A549 (cell line): Measurements from ENCODE around the gene TAF11L6. TPM values are rescaled to one million over a fixed set of nuclear protein-coding genes. Genes with fewer than 3 reads are reported as not detected.
"Not testable (repeated sequence)": the region's sequence is repeated elsewhere in the genome, so short reads cannot be mapped to it uniquely, and the experiment has no call there.

Experiments used
- ATAC-seq, 2 experiments: fragments of 200-7000 bp in 1 of 2; fragments of >200 bp in 1 of 2; cut with Nextera tagmentation in 1 of 2; cut with Tn5 transposase in 1 of 2; 3 replicates each; pipeline versions ENCODE4 v1.8.0 to v1.9.1; 2018 to 2020; ENCODE audit warnings: mild to moderate bottlenecking in 1 of 2, moderate library complexity in 1 of 2
- CTCF ChIA-PET: fragments of 300-600 bp; sonication (Branson Sonifier 250); formaldehyde crosslinking; extraction: SDS; loops from one replicate; lab custom pipeline; 2021; ENCODE audit warnings: antibody characterized with exemption, inconsistent platforms; lab: Yijun Ruan, JAX
- POLR2A ChIA-PET: fragments of 350-600 bp; formaldehyde crosslinking; extraction: SDS; loops from one replicate; lab custom pipeline; 2021; ENCODE audit warnings: antibody characterized with exemption, inconsistent platforms; lab: Yijun Ruan, JAX
- DNase-seq, 2 experiments: peaks; one replicate each; pipeline versions ENCODE4 v3.0.0 to v3.0.0-alpha.2; 2011 to 2016; ENCODE audit warnings: low read depth in 1 of 2, low spot score in 1 of 2
- FAIRE-seq: peaks from 2 replicates; lab custom pipeline; 2011; peaks lifted over from hg19 to GRCh38; lab: Jason Lieb, UNC
- H3K27ac ChIP-seq, 2 experiments: fragments of >200 bp; sonication (Bioruptor Twin); formaldehyde crosslinking; 3 replicates each; pipeline ENCODE4 v1.5.1; 2016 to 2017
- H3K4me1 ChIP-seq: fragments of >200 bp; sonication (Bioruptor Twin); formaldehyde crosslinking; 3 replicates; pipeline ENCODE4 v1.6.1; 2016
- H3K4me2 ChIP-seq: fragments of >200 bp; sonication (Bioruptor Twin); formaldehyde crosslinking; 3 replicates; pipeline ENCODE4 v1.6.1; 2016
- H3K4me3 ChIP-seq: fragments of >200 bp; sonication (Bioruptor Twin); formaldehyde crosslinking; 3 replicates; pipeline ENCODE4 v1.5.1; 2016
- H3K9me3 ChIP-seq: fragments of >200 bp; sonication (Bioruptor Twin); formaldehyde crosslinking; 3 replicates; pipeline ENCODE4 v1.6.1; 2016
- WGBS: methylation state at CpG from one replicate; pipeline ENCODE4 v1.1.6; 2017; ENCODE audit errors: missing lambda C conversion rate; 5-methylcytosine and 5-hydroxymethylcytosine counted together
- polyA plus RNA-seq, 4 experiments: library from polyadenylated mRNA; depleted of rRNA in 3 of 4; stranded (reverse); fragments of >200 nt; fragmentation: RNase III in 1 of 4; extraction: RNeasy Plus Mini Kit Qiagen cat#74134 plus additional on column Dnase treatment in 1 of 4; gene quantifications; 2 replicates in 3 of 4; 3 replicates in 1 of 4; pipeline ENCODE4 v1.2.3, GENCODE V29; 2011 to 2017
- small RNA-seq, 6 experiments: library from RNA; depleted of rRNA; stranded (forward); fragments of <200 nt; gene quantifications; one replicate each; pipeline ENCODE3, GENCODE V24; 2012

Gene TAF11L6
- polyA plus RNA-seq, 2 of the 4 experiments (the other 2 are of a cell fraction), result not detected

DNA sequence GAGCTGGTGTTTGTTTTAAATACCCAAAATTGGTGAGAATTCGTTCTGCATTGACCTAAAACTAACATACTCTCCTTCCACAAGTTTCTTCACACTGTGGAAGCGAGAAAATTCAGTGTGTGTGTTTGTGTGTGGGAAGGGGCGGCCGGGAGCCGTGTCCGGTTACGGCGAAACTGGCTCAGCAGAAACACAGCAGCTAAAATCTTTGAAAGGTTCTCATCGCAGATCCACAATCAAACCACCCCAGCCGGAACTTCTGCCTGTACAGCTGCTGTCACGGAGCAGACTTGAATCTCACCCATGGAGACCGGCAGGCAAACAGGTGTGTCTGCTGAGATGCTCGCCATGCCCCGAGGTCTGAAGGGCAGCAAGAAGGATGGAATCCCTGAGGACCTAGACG is 3.5 kb upstream of the TAF11L6 start, which contains the start of gene TAF11L5:
TAF11L5 (plus strand) TSS at position 301 of the 400 bp plus-strand sequence.
- DNase-seq, H3K4me1 ChIP-seq, H3K4me3 ChIP-seq, H3K9me3 ChIP-seq, FAIRE-seq, CTCF ChIA-PET, H3K27ac ChIP-seq, H3K4me2 ChIP-seq, POLR2A ChIA-PET, ATAC-seq: not testable (repeated sequence)
- no CpG with 5 or more reads among the region's 15 CpGs for WGBS

DNA sequence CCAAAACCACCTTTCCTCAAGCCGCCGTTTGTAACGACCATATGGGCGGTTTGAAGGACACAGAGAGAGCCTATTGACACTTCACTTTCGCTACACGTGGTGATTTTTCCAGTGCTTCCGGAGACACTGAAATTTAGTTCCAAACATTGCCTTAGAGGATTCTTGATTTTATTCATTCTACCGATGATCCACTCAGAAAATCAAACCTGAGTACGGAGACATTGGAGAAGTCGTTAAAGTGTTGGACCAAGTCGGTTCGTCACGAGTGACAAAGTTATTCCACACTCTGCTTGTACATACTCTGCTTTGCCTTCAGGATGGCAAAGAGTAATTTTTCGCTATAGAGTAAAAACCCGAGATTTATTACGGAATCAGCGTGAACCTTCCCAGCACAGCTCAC is 2.0 kb upstream of the TAF11L6 start:
- POLR2A ChIA-PET, H3K27ac ChIP-seq, CTCF ChIA-PET, H3K9me3 ChIP-seq, FAIRE-seq, H3K4me1 ChIP-seq, H3K4me2 ChIP-seq, H3K4me3 ChIP-seq, ATAC-seq, DNase-seq: not testable (repeated sequence)
- 87% methylated on average over 13 of the region's 17 CpGs for WGBS

Small RNA genes lying within 50 kb of the gene (small RNA-seq; reads per million reads assigned to genes)
- 0 reads per million in 6 experiments for gene AC106774.3

Other genes with a start within 250 kb of the TAF11L6 start
- gene TAF11L2, start 30.4 kb upstream of the TAF11L6 start, polyA plus RNA-seq (2011; rRNA removed), result not detected in 2 replicates
- not detected in 3 replicates for gene TAF11L2, start 30.4 kb upstream of the TAF11L6 start, polyA plus RNA-seq (2017; fragmentation: RNase III; extraction: RNeasy Plus Mini Kit Qiagen cat#74134 plus additional on column Dnase treatment)
- gene TAF11L3, start 10.3 kb upstream of the TAF11L6 start, polyA plus RNA-seq (2011; rRNA removed), result not detected in 2 replicates
- not detected in 3 replicates for gene TAF11L3, start 10.3 kb upstream of the TAF11L6 start, polyA plus RNA-seq (2017; fragmentation: RNase III; extraction: RNeasy Plus Mini Kit Qiagen cat#74134 plus additional on column Dnase treatment)
- gene TAF11L4, start 6.9 kb upstream of the TAF11L6 start, polyA plus RNA-seq (2011; rRNA removed), result not detected in 2 replicates
- gene TAF11L4, start 6.9 kb upstream of the TAF11L6 start, polyA plus RNA-seq (2017; fragmentation: RNase III; extraction: RNeasy Plus Mini Kit Qiagen cat#74134 plus additional on column Dnase treatment), result not detected in 3 replicates
- not detected in 2 replicates for gene TAF11L5, start 3.4 kb upstream of the TAF11L6 start, polyA plus RNA-seq (2011; rRNA removed)
- gene TAF11L5, start 3.4 kb upstream of the TAF11L6 start, polyA plus RNA-seq (2017; fragmentation: RNase III; extraction: RNeasy Plus Mini Kit Qiagen cat#74134 plus additional on column Dnase treatment), result not detected in 3 replicates
- gene TAF11L7, start 57.1 kb downstream of the TAF11L6 start, polyA plus RNA-seq (2011; rRNA removed), result not detected in 2 replicates
- gene TAF11L7, start 57.1 kb downstream of the TAF11L6 start, polyA plus RNA-seq (2017; fragmentation: RNase III; extraction: RNeasy Plus Mini Kit Qiagen cat#74134 plus additional on column Dnase treatment), result not detected in 3 replicates
- not detected in 2 replicates for gene TAF11L8, start 62.3 kb downstream of the TAF11L6 start, polyA plus RNA-seq (2011; rRNA removed)
- gene TAF11L8, start 62.3 kb downstream of the TAF11L6 start, polyA plus RNA-seq (2017; fragmentation: RNase III; extraction: RNeasy Plus Mini Kit Qiagen cat#74134 plus additional on column Dnase treatment), result not detected in 3 replicates
- not detected in 2 replicates for gene TAF11L9, start 65.7 kb downstream of the TAF11L6 start, polyA plus RNA-seq (2011; rRNA removed)
- not detected in 3 replicates for gene TAF11L9, start 65.7 kb downstream of the TAF11L6 start, polyA plus RNA-seq (2017; fragmentation: RNase III; extraction: RNeasy Plus Mini Kit Qiagen cat#74134 plus additional on column Dnase treatment)
- not detected in 2 replicates for gene TAF11L10, start 69.2 kb downstream of the TAF11L6 start, polyA plus RNA-seq (2011; rRNA removed)
- not detected in 3 replicates for gene TAF11L10, start 69.2 kb downstream of the TAF11L6 start, polyA plus RNA-seq (2017; fragmentation: RNase III; extraction: RNeasy Plus Mini Kit Qiagen cat#74134 plus additional on column Dnase treatment)
- 2.2 and 2.8 TPM in 2 replicates for gene TAF11L11, start 75.5 kb downstream of the TAF11L6 start, polyA plus RNA-seq (2011; rRNA removed)
- gene TAF11L11, start 75.5 kb downstream of the TAF11L6 start, polyA plus RNA-seq (2017; fragmentation: RNase III; extraction: RNeasy Plus Mini Kit Qiagen cat#74134 plus additional on column Dnase treatment), result 0.18 to 0.79 TPM (median 0.39 TPM) in 3 replicates
- gene TAF11L12, start 81.7 kb downstream of the TAF11L6 start, polyA plus RNA-seq (2011; rRNA removed), result 0.25 and 0.37 TPM in 2 replicates
- gene TAF11L12, start 81.7 kb downstream of the TAF11L6 start, polyA plus RNA-seq (2017; fragmentation: RNase III; extraction: RNeasy Plus Mini Kit Qiagen cat#74134 plus additional on column Dnase treatment), result 0.15 to 0.21 TPM in 2 of 3 replicates, not detected in the other
- gene TAF11L13, start 103.4 kb downstream of the TAF11L6 start, polyA plus RNA-seq (2011; rRNA removed), result not detected in 2 replicates
- gene TAF11L13, start 103.4 kb downstream of the TAF11L6 start, polyA plus RNA-seq (2017; fragmentation: RNase III; extraction: RNeasy Plus Mini Kit Qiagen cat#74134 plus additional on column Dnase treatment), result not detected in 3 replicates
- 0.14 TPM in 1 of 2 replicates, not detected in the other for gene TAF11L14, start 105.8 kb downstream of the TAF11L6 start, polyA plus RNA-seq (2011; rRNA removed)
- not detected in 3 replicates for gene TAF11L14, start 105.8 kb downstream of the TAF11L6 start, polyA plus RNA-seq (2017; fragmentation: RNase III; extraction: RNeasy Plus Mini Kit Qiagen cat#74134 plus additional on column Dnase treatment)